Epithelial cell of prostate (primary cell): ENCODE measurements around the gene ZCCHC24.

ENCODE experiments used
- DNase-seq: peaks from one replicate; pipeline ENCODE4 v3.0.0-alpha.2; 2011; ENCODE audit warnings: low read depth, low spot score
- H3K27ac ChIP-seq: fragments of 450-650 bp; 2 replicates; pipeline ENCODE4 v1.5.1; 2017; ENCODE audit warnings: mild to moderate bottlenecking

The ZCCHC24 gene

DNA sequence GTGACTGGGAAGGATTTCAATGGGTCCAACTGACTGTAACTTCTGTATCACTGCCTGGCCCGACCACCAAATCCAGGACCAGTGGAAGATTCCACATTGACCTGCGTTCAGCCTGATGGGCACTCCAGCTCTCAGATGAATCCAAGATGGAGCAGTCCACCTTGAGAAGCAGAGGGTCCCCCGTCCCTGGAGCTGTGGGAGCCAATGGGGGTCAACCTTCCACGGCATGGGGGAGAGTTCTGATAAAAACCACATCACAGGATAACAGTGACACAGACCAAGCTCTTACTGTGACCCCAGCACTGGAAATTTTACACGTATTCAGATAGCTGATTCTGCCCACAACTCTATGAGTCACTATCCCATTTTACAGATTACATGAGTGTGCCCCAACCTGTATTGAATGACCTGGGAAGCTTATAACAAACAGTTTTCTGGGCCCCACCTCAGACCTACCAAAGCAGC lies 11.2 kb downstream of the ZCCHC24 start:
- DNase-seq = no peak
- H3K27ac ChIP-seq = no peak overlapping the region

DNA sequence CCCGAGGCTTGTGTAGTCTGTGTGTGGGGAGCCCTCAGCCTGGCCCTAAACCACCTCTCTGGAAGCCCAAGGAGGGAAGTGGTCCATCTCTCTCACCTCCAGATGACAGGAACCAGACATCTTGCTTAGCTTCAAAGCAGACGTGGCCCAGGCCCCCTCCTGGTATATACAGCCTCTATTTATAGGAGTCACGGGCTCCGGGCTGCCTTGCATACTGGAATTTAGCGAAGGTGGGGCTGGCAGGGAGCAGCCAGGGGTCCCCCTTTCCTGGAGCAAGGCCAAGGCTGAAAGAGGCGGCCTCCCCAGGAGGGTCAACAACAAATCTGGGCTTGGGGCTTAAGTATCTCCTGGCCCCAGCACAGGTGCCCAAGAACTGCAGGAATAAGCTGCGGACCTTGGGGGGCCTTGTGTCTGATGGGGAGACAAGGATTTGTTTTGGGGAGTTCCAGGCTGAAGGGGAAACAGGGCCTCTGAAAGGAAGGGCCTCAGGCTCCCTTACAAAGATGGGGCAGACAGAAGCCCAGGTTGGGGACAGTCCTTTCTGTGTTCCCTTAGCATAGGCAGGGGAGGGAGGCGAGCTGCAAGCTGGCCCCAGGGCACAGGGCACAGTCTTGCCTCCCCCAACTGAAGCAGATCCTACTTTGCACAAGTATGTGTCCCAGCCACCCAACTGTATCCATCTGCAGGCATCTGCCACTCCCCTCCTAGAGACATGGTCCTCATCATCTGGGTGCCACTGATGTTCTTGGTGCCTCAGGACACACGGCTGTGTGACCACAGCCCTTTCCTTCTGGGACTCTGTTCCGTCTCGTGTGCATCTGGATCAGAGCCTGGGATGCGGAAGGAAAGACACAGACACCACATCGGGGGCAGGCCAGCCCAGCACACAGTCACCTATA lies 11.9 kb downstream of the ZCCHC24 start:
- H3K27ac ChIP-seq = no peak overlapping the region
- no peak for DNase-seq

DNA sequence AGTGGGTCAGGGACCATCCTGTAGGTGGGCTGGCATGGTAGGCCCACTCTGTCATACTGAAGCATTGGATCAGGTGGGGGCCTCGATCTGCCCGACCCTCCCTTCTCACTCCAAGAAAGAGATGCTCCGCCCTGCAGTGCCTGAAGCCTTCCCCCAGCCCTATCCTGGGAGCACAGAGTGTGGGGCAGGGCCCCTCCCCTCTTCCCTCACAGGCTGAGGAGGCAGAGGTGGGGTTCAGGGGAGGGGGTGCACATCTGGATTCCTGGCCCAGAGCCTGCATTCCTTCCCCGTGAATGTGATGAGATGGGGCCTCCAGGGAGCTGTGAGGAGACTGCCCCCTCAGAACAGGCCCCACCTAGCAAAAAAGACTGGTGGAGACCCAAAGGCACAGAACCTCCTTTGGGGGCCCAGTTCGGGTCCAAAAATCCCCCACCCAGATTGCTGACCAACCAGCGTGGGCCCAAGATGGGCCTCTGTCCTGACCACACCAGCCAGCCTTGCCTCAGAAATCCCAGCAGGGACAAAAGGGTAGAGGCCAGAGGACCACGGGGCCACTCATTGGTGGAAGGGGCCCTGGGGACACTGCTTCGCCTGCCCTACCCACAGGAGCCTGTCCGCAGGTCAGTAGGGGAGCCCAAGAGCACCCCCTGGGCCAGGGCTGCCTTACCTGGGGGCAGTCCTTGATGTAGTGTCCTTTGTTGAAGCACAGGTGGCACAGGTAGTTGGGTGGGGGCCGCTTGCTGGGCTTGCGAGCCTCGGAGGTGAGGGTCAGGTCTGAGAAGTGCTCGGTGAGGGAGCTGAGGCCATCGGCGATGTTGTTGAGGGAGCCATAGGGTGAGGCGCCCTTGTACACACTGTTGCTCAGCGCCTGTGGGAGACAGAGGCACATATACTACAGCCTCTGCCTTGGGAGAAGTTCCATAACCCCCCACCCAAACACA lies 13.3 kb downstream of the ZCCHC24 start:
- no peak for DNase-seq
- H3K27ac ChIP-seq = no peak overlapping the region

DNA sequence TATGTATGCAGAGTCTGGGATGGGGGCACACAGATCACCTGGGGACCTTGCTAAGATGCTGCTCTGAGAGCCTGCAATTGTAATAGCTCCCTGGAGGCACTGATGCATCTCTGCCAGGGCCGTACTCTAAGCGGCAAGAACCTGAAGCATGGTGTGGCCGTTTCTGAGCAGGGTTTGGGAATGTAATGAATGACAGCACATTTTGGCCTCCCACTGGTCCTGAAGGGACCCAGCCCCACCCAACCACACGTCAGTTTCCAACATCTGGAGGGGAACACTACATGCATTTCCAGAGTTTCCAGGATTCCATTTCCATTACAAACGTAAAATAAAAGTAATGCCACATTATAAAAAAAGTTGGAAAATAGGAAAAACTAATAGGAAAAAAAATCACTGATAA lies 14.0 kb downstream of the ZCCHC24 start:
- no peak overlapping the region for H3K27ac ChIP-seq
- DNase-seq = no peak

- no peak for DNase-seq
- no peak overlapping the region for H3K27ac ChIP-seq
Observed at GRCh38 chr10:79430936-79431335, 14.5 kb downstream of the ZCCHC24 start.

DNA sequence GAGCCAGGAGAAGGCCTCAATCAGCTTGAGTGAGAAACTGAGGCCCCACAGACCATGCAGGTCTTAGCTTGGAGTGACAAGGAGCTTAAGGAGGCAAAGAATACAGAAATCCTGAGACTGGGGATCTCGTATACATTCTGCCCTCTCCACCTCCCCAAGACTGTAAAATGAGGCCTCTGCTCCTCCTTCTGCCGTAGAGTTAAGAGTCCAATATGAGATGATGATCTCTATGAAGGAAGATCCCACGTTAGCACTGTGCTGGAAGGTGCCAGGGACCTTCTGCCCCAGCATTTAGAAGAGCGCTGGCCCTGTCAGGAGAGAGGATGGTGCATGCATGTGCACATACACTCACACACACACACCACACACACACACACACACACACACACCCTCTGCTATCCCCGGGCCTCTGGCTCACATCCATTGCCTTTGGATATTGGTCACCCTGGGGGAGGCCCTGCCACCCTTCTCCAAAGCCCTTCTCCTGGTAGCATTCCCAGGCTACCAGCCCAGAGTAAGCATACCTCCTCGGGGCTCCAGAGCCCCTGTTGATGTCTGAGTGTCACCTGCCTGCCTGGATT lies 15.0 kb downstream of the ZCCHC24 start:
- no peak overlapping the region for H3K27ac ChIP-seq

GRCh38 chr10:79429751-79430150 lies 15.7 kb downstream of the ZCCHC24 start:
- no peak for DNase-seq
- no peak overlapping the region for H3K27ac ChIP-seq

More for the DNA sequence above, 15.0 kb downstream of the ZCCHC24 start:
- DNase-seq = no peak

GRCh38 chr10:79427965-79428364 lies 17.5 kb downstream of the ZCCHC24 start:
- no peak for DNase-seq
- H3K27ac ChIP-seq = no peak overlapping the region

DNA sequence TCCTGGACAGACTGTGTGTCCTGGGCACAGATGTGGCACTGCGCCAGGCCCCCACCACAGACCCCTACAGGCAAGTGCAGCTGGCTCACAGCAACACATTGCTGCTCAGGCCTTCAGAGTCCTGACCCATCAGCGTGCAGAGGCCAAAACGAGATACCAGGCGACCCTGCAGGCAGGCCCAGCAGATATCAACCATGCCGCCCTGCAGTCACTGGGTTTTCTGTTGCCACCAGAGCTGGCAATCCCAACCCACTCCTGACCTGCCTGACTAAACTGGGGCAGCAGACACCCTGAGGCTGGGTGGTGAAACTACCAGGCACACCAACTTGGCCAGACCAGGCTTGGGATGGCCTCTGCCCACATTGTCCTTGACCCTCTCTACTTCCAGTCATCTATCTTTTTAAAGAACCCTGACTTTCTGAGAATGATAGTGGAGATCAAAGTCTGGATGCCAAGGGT lies 20.3 kb downstream of the ZCCHC24 start:
- DNase-seq = no peak
- H3K27ac ChIP-seq = no peak overlapping the region

DNA sequence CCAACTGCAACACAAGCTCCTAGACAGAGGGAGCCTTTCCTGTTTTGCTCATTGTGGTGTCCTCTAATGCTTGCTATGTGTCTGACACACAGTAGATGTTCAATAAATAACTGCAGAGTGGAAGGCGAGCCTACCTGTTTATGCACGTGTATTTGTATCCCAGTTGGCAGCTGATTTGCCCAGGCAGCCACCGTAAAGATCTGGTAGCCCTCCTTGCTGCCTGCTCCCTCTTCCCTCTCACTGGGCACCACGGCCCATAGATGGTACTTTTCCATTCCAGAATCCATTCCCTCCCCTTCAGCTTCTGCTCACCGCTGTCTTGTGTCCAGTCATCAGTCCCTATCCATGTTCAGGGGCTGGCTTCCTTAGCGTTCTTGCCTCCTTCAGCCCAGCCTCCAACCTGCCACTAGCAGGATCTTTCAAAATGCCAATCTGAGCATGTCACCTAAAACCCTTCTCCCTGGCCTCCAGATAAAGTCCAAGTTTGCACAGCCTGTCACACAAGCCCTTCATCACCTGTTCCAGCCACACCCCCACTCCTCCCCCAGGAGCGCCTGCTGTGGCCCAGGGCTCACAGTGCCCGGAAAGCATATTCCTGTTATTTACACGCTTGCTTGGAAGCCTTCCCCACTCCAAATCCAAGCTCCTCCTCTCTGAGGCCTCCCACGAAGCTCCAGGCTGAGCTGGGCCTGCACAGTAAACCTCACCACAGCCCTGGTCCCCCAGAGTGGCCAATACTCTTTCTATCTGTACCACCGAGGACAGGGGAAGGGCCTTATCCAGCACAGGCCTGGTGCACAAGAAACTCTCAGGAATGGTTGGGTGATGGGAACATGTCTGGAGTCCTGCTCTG lies 21.0 kb downstream of the ZCCHC24 start:
- DNase-seq = no peak
- H3K27ac ChIP-seq = no peak overlapping the region

DNA sequence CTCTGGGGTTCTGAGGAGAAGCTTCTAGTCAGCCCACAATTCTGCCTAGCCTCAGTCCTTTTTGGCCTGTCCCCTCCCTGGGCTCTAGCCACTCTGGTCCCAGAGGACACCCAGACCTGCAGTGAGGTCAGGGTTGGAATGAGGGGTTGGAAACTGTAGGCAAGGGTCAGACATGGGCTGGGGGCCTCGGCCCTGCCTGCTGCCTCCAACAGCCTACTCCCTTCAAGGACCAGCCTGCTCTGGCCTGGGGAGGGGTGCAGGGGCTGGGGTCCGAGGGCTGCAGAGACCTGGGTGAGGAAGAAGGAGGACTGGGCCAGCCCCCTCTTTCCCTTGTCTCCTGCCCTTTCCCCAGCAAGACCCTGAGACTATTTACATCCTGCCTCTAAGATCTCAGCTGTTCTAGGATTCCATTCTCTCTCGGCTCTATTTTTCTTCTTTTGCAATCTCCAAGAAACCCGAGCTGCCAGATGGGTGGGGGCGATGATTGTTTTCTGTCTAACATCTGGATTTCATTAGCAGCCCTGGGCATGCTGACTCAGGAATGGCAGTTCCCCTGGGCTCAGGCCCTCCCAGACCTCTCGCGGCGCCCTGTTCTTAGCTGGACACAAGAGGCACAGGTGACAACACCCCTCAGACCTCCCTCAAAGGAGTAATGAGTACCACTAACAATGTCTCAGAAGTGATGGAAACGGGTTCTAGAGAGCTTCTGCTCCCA lies 23.1 kb downstream of the ZCCHC24 start:
- no peak overlapping the region for H3K27ac ChIP-seq
- DNase-seq = no peak

DNA sequence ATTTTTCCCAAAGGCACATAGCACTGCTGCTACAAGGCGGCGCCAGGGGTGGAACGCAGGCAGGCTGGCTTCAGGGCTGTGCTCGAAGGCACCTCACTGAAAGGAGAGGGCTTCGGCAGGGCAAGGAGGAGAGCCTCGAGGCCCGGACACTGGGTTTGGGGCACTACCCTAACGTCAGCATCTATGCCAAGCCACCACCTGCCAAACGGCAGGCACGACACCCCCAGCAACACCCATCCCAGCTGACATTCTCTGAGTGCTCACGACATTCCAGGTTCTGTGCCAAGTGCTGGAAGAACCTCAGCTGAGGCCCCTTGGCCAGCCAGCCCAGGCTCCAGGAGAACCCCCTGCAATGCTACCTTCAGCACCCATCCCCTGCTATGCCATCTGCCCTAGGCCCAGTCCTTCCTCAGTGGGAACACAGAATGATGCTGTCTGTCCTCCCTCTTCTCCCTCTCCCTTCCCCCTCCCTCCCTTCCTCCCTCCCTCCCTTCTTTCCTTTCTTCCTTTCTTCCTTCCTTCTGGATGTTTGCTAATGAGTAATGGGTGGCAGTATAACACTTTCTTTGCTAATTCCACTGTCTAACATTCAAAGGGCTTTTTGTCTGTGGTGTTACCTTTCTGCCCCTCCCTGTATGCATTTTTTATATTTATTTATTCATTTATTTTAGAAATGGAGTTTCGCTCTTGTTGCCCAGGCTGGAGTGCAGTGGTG lies 24.3 kb downstream of the ZCCHC24 start:
- no peak overlapping the region for H3K27ac ChIP-seq
- no peak for DNase-seq

DNA sequence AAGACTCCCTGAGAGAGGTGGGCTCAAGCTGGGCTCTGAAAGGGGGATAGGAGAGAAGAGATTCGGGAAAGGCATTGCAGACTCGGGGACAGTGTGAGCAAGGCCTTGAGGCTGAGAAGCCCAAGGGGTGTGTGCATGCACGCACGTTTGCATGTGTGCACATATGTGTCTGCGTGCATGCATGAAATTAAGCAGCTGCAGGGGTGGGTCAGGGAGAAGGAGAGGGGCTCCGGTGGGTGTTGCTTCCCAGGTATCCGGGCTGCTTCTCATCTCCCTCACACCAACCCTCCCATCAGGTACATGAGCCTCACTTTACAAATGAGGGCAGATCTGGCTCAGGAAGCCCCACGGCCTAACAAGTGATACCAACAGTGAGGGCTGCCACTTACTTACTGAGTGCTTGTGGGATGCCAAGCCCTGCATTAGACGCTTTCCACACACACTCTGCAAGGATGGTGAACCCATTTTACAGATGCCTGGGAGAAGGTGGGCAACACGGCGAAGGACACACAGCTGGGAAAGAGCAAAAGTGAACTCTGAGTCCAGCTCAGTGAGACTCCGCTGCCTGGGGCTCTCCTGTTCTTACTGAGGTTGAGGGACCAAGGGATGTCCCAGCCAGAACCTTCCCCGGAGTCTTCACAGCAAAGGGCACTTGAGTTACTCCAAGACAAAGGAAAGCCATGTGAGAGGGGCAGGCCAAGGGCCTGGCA lies 26.4 kb downstream of the ZCCHC24 start:
- no peak overlapping the region for H3K27ac ChIP-seq
- no peak for DNase-seq

GRCh38 chr10:79418274-79418673 lies 27.1 kb downstream of the ZCCHC24 start:
- no peak overlapping the region for H3K27ac ChIP-seq
- no peak for DNase-seq

GRCh38 chr10:79417731-79418130 lies 27.7 kb downstream of the ZCCHC24 start:
- no peak overlapping the region for H3K27ac ChIP-seq
- DNase-seq = no peak

GRCh38 chr10:79417266-79417665 lies 28.2 kb downstream of the ZCCHC24 start:
- DNase-seq = no peak
- no peak overlapping the region for H3K27ac ChIP-seq

DNA sequence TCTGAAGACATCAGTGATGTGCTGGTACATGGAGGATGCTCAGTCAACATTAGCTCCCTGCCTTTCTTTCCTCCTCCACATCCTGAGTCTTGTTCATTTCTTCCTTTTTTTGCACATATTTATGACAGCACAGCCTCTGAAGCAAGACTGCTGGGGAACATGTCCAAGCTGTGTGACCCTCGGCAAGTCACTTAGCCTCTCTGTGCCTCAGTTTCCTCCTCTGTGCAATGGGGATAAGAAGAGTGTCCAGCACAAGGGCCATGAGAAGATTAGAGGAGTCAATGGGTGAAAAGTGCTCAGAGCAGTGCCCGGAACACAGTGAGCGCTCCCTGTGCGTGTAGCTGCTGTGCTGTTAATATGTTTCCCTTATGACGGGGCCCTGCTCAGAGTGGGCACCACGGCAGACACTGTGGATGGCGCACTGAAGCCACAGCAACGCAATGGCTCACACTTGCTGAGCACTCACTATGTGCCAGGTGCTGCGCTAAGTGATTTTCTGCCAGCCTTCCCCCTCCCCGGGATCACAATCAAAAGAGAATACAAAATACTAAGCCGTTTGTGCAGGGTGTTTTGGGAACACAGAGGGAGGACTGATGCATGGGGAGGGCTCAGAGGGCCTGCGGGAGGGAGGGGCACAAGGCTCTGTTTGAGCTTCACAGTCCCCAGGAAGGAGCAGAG lies 28.7 kb downstream of the ZCCHC24 start:
- H3K27ac ChIP-seq = no peak overlapping the region
- no peak for DNase-seq
